Right atrium auricular region (tissue), 2 donors: ENCODE results near the gene AMZ1. TPM values are rescaled to one million over a fixed set of nuclear protein-coding genes. Genes with fewer than 3 reads are reported as not detected.

ENCODE experiments used
- DNase-seq: peaks from one replicate; pipeline ENCODE4 v3.0.0-alpha.2; 2019; ENCODE audit warnings: low spot score
- H3K27ac ChIP-seq, 2 donors: fragments of 200-600 bp; sonication (generic); 1 replicate in 1 of 2; 2 replicates in 1 of 2; pipeline ENCODE4 v1.5.1; 2016 to 2019
- H3K27me3 ChIP-seq, 2 donors: fragments of 200-600 bp; sonication (generic); one replicate each; pipeline versions ENCODE4 v1.5.1 to v1.6.0; 2017 to 2019
- H3K36me3 ChIP-seq: fragments of 200-600 bp; sonication (generic); one replicate; pipeline ENCODE4 v1.5.1; 2016
- H3K4me1 ChIP-seq, 2 donors: fragments of 200-600 bp; sonication (generic); one replicate each; pipeline versions ENCODE4 v1.5.1 to v1.6.0; 2017 to 2019
- H3K4me3 ChIP-seq, 2 donors: fragments of 200-600 bp; sonication (generic); 1 replicate in 1 of 2; 2 replicates in 1 of 2; pipeline ENCODE4 v1.5.1; 2017 to 2019; ENCODE audit warnings: mild to moderate bottlenecking in 1 of 2, moderate library complexity in 1 of 2
- H3K9me3 ChIP-seq, 2 donors: fragments of 200-600 bp; sonication (generic); one replicate each; pipeline ENCODE4 v1.5.1; 2019
- total RNA-seq, 2 donors: library from RNA; depleted of rRNA; stranded (reverse); fragments of >200 nt; gene quantifications; one replicate each; pipeline ENCODE4 v1.1.0, GENCODE V29; 2016
- TF ChIP-seq, protein P1 (sequence below), 2 donors: fragments of 200-600 bp; sonication (generic); IDR thresholded peaks; one replicate each; pipeline ENCODE4 v1.5.1; 2019; ENCODE audit warnings: antibody characterized with exemption in 2 of 2

The AMZ1 gene
- total RNA-seq, 2 donors from 2014 or later: 0.07 TPM; not detected in 1

DNA sequence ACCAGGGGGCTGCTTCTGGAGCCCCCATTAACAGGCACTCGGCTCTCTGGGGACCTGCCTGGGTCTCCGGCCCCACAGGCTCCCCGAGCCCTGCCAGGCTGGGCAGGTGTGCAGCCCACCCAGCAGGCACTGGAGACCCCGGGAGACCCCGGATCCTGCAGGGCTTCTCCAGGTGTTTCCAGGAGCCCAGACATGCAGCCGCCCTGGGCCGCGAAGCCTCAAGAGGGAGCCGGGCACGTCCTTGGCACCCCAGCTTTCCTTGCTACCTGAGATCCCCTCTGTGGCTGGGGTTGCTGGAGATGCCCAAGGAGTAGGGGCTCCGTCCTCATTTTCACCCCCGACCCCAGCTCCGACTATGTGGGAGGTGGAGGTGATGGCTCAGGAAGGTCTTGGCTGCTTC is 7.7 kb upstream of the AMZ1 start:
- TF ChIP-seq, protein P1, sequence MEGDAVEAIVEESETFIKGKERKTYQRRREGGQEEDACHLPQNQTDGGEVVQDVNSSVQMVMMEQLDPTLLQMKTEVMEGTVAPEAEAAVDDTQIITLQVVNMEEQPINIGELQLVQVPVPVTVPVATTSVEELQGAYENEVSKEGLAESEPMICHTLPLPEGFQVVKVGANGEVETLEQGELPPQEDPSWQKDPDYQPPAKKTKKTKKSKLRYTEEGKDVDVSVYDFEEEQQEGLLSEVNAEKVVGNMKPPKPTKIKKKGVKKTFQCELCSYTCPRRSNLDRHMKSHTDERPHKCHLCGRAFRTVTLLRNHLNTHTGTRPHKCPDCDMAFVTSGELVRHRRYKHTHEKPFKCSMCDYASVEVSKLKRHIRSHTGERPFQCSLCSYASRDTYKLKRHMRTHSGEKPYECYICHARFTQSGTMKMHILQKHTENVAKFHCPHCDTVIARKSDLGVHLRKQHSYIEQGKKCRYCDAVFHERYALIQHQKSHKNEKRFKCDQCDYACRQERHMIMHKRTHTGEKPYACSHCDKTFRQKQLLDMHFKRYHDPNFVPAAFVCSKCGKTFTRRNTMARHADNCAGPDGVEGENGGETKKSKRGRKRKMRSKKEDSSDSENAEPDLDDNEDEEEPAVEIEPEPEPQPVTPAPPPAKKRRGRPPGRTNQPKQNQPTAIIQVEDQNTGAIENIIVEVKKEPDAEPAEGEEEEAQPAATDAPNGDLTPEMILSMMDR (IDR thresholded peaks at IDR 0.05): no peak
- H3K4me1 ChIP-seq: peaks cover 0 to 3% of the 10 kb centered on the region in 2 donors
- no peaks in the 10 kb centered on the region for H3K27me3 ChIP-seq
- H3K36me3 ChIP-seq: no peaks in the 10 kb centered on the region
- H3K27ac ChIP-seq: no peak overlapping the region
- no peaks in the 10 kb centered on the region for H3K9me3 ChIP-seq
- no peak for DNase-seq
- no peak overlapping the region for H3K4me3 ChIP-seq

DNA sequence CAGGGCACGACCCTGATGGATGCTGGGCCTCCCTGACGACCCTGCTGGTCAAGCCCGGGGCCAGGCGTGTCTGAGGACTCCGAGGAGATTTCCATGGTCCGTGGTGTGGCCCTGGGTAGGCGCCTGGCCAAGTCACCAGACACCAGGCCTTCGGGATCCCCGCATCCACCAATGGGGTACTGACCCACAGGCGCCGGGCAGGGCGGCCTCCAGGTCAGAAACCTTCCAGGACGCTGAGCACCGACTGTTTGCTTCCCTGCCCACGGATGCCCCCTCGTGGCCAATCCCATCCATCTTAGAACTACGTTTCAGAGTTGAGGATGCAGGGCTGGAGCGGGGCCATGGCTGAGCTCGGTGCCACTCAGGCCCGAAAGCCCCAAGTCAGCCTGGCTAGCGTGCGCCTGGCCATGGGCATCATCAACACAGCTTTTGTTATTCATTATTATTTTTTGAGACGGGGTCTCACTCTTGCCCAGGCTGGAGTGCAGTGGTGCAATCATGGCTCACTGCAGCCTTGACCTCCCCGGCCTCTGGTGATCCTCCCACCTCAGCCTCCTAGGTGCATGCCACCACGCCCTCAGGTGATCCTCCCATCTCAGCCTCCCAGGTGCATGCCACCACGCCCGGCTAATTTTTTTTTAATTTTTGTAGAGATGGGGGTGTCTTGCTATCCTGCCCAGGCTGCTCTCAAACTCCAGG is 7.1 kb upstream of the AMZ1 start:
- peaks cover 0 to 3% of the 10 kb centered on the region in 2 donors for H3K4me1 ChIP-seq
- H3K9me3 ChIP-seq: no peaks in the 10 kb centered on the region
- H3K4me3 ChIP-seq: no peak overlapping the region
- peak; percentile 83 for DNase-seq
- TF ChIP-seq, protein P1 (IDR thresholded peaks at IDR 0.05): peak; percentile 62 to 85
- no peaks in the 10 kb centered on the region for H3K36me3 ChIP-seq
- no peak overlapping the region for H3K27ac ChIP-seq
- H3K27me3 ChIP-seq: no peaks in the 10 kb centered on the region

DNA sequence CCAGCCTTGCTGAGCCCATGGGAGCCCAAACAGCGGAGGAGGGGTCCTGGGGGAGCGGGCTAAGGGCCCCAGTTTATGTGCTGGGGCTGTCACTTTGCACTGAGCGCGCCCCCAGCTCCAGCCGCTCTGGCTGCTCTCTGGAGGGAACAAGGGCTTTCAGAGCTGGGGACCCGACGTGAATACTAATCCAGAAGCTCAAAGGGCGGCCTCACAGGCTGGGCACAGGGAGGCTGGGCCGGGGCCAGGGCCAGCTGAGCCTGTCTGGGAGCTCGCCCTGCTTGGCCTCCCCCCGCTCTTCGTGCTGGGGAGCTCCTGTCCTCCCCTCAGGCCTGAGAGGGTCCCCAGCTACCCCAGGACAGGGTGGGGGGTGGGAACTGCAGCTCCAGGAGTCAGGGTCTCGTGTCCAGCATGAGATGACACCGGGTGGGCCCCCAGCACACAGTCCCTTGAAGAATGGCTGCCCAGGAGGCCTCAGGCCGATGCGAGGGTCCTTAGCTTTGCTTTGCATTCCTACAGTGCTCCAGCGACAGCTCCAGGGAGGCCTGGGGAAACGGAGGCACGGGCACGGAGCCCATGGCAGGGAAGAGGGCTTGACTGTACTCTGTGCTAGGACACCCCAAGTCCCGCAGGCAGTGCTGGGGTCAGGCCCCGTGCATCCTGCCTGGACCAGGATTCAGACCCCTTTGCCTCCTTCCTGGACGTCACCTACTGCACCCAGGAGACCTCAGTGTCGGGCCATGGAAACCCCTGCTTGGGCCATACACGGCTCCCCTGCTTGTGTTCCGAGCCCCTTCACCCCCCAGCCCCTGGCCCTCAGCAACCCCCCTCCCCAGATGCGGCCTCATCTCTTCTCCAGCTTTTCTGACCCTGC is 5.8 kb upstream of the AMZ1 start:
- Histone ChIP-seq H3K27me3 (no peaks in the 10 kb centered on the region), H3K27ac (no peak overlapping the region), H3K4me3 (no peak overlapping the region), H3K36me3 (no peaks in the 10 kb centered on the region), H3K9me3 (no peaks in the 10 kb centered on the region), H3K4me1 (peaks cover 0 to 3% of the 10 kb centered on the region in 2 donors)
- no peak for DNase-seq
- TF ChIP-seq, protein P1 (IDR thresholded peaks at IDR 0.05): no peak

DNA sequence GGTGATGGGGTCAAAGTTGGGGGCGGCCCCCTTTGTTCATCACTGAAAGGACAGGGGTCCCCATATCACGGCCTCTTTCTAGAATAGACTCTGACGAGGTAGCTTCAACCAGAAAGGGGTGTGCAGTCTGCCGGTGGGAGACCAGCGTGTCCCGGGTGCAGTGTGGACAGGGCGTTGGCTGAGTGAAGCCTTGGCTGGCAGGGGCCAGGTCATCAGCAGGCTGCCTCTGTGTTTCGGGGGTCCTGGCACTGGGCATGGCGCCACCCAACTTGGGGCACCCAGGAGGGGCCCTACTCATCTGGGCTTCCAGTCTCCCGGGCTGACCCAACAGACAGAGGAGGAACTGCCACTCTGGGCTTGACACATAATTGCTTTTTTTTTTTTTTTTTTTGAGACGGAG is 3.5 kb upstream of the AMZ1 start:
- no peak overlapping the region for H3K4me3 ChIP-seq
- no peaks in the 10 kb centered on the region for H3K36me3 ChIP-seq
- peaks cover 0 to 8% of the 10 kb centered on the region in 2 donors for H3K27me3 ChIP-seq
- H3K9me3 ChIP-seq: no peaks in the 10 kb centered on the region
- peaks cover 0 to 19% of the 10 kb centered on the region in 2 donors for H3K4me1 ChIP-seq
- no peak overlapping the region for H3K27ac ChIP-seq
- TF ChIP-seq, protein P1 (IDR thresholded peaks at IDR 0.05): no peak
- DNase-seq: no peak

DNA sequence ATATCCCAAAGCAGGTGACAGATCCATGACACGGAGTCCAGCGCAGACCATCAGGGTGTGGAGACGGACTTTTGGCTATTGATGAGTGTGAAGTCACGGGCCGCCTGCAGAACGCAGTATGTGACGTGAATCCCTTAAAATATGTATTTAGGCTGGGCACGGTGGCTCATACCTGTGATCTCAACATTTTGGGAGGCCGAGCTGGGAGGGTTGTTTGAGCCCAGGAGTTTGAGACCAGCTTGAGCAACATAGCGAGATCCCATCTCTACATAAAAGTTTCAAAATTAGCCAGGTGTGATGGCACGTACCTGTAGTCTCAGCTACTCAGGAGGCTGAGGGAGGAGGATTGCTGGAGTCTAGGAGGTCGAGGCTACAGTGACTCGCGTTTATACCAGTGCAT is 1.9 kb upstream of the AMZ1 start:
- H3K27ac ChIP-seq: no peak overlapping the region
- H3K36me3 ChIP-seq: no peaks in the 10 kb centered on the region
- TF ChIP-seq, protein P1 (IDR thresholded peaks at IDR 0.05): no peak
- H3K4me3 ChIP-seq: no peak overlapping the region
- H3K9me3 ChIP-seq: no peaks in the 10 kb centered on the region
- H3K27me3 ChIP-seq: peaks cover 0 to 8% of the 10 kb centered on the region in 2 donors
- H3K4me1 ChIP-seq: peaks cover 0 to 15% of the 10 kb centered on the region in 2 donors
- no peak for DNase-seq
